ENCODE results near the gene ZBTB46. TPM values are rescaled to one million over a fixed set of nuclear protein-coding genes. Genes with fewer than 3 reads are reported as not detected.

The ZBTB46 gene
- total RNA-seq, 4 donors from 2014 or later = 1.2 to 6.7 (median 5.7) TPM

DNA sequence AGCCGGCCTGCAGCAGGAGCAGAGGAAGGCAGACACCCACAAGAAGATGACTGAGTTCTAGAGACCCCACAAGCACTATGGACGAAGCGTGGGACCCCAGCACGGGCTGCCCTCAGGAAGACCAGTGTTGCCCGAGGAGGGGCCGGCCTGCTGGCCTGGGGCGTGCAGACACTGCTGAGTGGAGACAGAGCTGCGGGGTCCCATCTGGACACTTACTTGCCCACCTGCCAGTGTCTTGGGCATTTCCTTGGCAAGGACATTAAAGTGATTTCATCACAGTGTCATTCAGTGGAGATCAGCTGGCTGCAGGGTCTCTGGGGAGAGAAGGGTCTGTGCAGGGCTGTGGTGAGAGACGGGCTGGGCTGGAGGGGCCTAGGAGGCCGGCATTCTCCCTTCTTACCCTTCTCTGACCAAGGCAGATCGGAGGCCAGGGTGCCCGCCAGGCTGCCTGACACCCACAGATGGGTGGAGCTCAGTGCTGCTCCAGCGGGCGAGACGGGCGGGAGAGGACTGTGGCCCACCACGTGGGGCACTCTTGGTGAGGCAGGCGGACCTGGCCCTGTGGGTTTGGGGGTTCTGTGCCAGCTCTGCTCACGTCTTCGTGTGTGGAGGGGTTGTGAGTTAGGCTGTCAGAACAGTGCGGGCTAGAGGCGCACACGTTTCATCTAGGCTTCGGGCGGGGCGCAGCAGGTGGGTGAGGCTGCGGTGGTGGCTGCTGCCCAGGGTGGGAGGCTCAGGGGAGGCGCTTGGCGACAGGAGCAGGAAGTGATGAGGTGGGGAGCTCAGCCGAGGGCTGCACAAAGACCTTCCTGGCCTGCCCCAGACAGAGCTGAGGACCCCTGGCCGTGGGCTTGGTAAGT, 95.0 kb downstream of the ZBTB46 start, which contains the start of gene LIME1:
LIME1 (plus strand) TSS at position 806 of the 860 bp plus-strand sequence. CDS start 886 bp downstream, outside the sequence.
- TF ChIP-seq POLR2A (IDR thresholded peaks at IDR 0.05) = no peak
- TF ChIP-seq CTCF (IDR thresholded peaks at IDR 0.05) = no peak
- H3K4me3 ChIP-seq (ENCODE audit: low read depth, poor library complexity, severe bottlenecking) = no peak within 1 kb of the TSS
- peak in 1 of 2 donors; percentile 88 for DNase-seq (ENCODE audit: low spot score in 2 of 2)
- intact Hi-C loops (cut with DNase I; ENCODE audit: low total_unique reads) = no loop called here
- WGBS, 2 donors = 67 to 75% methylated on average over 21 to 29 of the region's 31 CpGs

DNA sequence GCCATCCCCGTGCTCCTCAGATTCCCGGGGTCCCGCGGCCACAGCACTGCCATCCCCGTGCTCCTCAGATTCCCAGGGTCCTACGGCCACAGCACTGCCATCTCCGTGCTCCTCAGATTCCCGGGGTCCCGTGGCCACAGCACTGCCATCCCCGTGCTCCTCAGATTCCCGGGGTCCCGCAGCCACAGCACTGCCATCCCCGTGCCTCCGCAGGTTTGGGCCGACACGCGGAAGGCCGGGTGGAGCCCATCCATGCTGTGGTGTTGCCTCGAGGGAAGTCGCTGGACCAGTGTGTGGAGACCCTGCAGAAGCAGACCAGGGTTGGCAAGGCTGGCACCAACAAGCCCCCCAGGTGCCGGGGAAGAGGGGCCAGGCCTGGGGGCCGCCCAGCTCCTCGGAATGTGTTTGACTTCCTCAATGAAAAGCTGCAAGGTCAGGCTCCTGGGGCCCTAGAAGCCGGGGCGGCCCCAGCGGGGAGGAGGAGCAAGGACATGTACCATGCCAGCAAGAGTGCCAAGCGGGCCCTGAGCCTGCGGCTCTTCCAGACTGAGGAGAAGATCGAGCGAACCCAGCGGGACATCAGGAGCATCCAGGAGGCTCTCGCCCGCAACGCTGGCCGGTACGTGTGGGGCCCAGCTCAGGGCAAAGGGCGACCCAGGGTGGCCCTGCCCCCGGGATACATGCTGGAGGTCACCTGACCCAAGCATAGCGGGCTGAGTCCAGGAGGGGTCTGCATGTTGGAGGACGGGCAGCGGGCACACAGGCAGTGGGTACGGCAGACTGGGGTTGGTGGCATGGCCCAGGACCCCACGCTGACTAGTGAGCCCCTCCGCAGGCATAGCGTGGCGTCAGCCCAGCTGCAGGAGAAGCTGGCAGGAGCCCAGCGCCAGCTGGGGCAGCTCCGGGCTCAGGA, 95.9 kb downstream of the ZBTB46 start:
- WGBS, 2 donors = 86 to 88% methylated on average over 34 to 47 of the region's 48 CpGs
- no peak overlapping the region for H3K4me3 ChIP-seq (ENCODE audit: low read depth, poor library complexity, severe bottlenecking)
- TF ChIP-seq POLR2A (IDR thresholded peaks at IDR 0.05) = no peak
- no peak for TF ChIP-seq CTCF (IDR thresholded peaks at IDR 0.05)
- intact Hi-C loops (cut with DNase I; ENCODE audit: low total_unique reads) = no loop called here
- DNase-seq (ENCODE audit: low spot score in 2 of 2) = no peak

- DNase-seq (ENCODE audit: low spot score in 2 of 2) = no peak
- no peak overlapping the region for H3K4me3 ChIP-seq (ENCODE audit: low read depth, poor library complexity, severe bottlenecking)
- WGBS, 2 donors = 89% methylated on average over 21 to 25 of the region's 25 CpGs
- TF ChIP-seq CTCF (IDR thresholded peaks at IDR 0.05) = no peak
- TF ChIP-seq POLR2A (IDR thresholded peaks at IDR 0.05) = no peak
- intact Hi-C loops (cut with DNase I; ENCODE audit: low total_unique reads) = no loop called here
Observed at GRCh38 chr20:63734111-63734945, 96.7 kb downstream of the ZBTB46 start.

GRCh38 chr20:63733579-63734081, 97.4 kb downstream of the ZBTB46 start:
- DNase-seq (ENCODE audit: low spot score in 2 of 2) = no peak

More at GRCh38 chr20:63733579-63734081, 97.4 kb downstream of the ZBTB46 start:
- TF ChIP-seq POLR2A (IDR thresholded peaks at IDR 0.05) = no peak
- no peak for TF ChIP-seq CTCF (IDR thresholded peaks at IDR 0.05)
- WGBS, 2 donors = 94% methylated on average over 15 to 17 of the region's 18 CpGs
- intact Hi-C loops (cut with DNase I; ENCODE audit: low total_unique reads) = no loop called here
- no peak overlapping the region for H3K4me3 ChIP-seq (ENCODE audit: low read depth, poor library complexity, severe bottlenecking)

Data from lower leg skin (tissue), 4 donors.